K562 (cell line): ENCODE data around the gene INCENP. TPM values are rescaled to one million over a fixed set of nuclear protein-coding genes. Genes with fewer than 3 reads are reported as not detected.

Experiments
- ATAC-seq: fragments of 200-7000 bp; cut with Tn5 transposase; 3 replicates; pipeline ENCODE4 v1.9.1; 2020; ENCODE audit warnings: moderate library complexity
- BruUV-seq: library from RNA; stranded (reverse); fragments of 400-500 nt; replicated peaks from 2 replicates; lab custom pipeline; 2021; lab: Mats Ljungman, UMichigan
- CTCF ChIA-PET: fragments of 300-600 bp; formaldehyde crosslinking; extraction: SDS; loops from one replicate; lab custom pipeline; 2021; ENCODE audit warnings: low intra/inter-chr PET ratio; lab: Yijun Ruan, JAX
- POLR2A ChIA-PET: fragments of 300-600, 350-650 bp; sonication (Branson Sonifier 250); formaldehyde crosslinking; extraction: SDS; loops from one replicate; lab custom pipeline; 2021; ENCODE audit warnings: antibody characterized with exemption, inconsistent platforms; lab: Yijun Ruan, JAX
- DNase-seq, 4 experiments: peaks; one replicate each; pipeline versions ENCODE4 v3.0.0 to v3.0.0-alpha.2; 2011 to 2018; ENCODE audit warnings: low spot score in 3 of 4, mixed read lengths in 3 of 4; ENCODE audit errors: extremely low read depth in 1 of 4
- FAIRE-seq: peaks from 2 replicates; lab custom pipeline; 2011; peaks lifted over from hg19 to GRCh38; lab: Jason Lieb, UNC
- H2AFZ ChIP-seq: 2 replicates; pipeline ENCODE4 v1.6.0; 2011; ENCODE audit warnings: low read depth, low read length, control low read depth, inconsistent platforms
- H3K27ac ChIP-seq: fragments of 200-600 bp; 3 replicates; pipeline ENCODE4 v1.8.0; 2011; ENCODE audit warnings: low read depth, mild to moderate bottlenecking, control low read depth, inconsistent platforms, low read length, moderate library complexity, mixed read lengths; ENCODE audit errors: extremely low read depth
- H3K27me3 ChIP-seq, 2 experiments: fragments of 300-600 bp in 1 of 2; 2 replicates in 1 of 2; 3 replicates in 1 of 2; pipeline versions ENCODE4 v1.6.0 to v1.8.0; 2011; ENCODE audit warnings: inconsistent platforms in 2 of 2, low read length in 2 of 2, mild to moderate bottlenecking in 1 of 2, mixed read lengths in 1 of 2, moderate library complexity in 1 of 2; ENCODE audit not compliant: control insufficient read depth in 2 of 2, insufficient read depth in 2 of 2
- H3K36me3 ChIP-seq: fragments of 300-600 bp; 3 replicates; pipeline ENCODE4 v1.8.0; 2011; ENCODE audit warnings: mild to moderate bottlenecking, low read length, inconsistent platforms; ENCODE audit not compliant: control insufficient read depth, insufficient read depth
- H3K4me1 ChIP-seq, 2 experiments: fragments of 200-600 bp in 1 of 2; replicated peaks in 1 of 2; 2 replicates in 1 of 2; 3 replicates in 1 of 2; pipeline versions ENCODE4 v1.5.1 to v1.8.0; 2011; ENCODE audit warnings: inconsistent platforms in 2 of 2, low read length in 2 of 2, mild to moderate bottlenecking in 1 of 2, mixed read lengths in 1 of 2, moderate library complexity in 1 of 2; ENCODE audit not compliant: control insufficient read depth in 2 of 2, insufficient read depth in 2 of 2
- H3K4me2 ChIP-seq: 2 replicates; pipeline ENCODE4 v1.6.1; 2011; ENCODE audit warnings: low read length, control low read depth, inconsistent platforms, mixed read lengths; ENCODE audit not compliant: insufficient read depth
- H3K4me3 ChIP-seq: fragments of 200-600 bp; sonication (generic), shearing (Covaris generic); 2 replicates; pipeline ENCODE4 v1.5.1; 2016; ENCODE audit warnings: control low read depth, inconsistent platforms
- H3K79me2 ChIP-seq: fragments of 200-600 bp; 3 replicates; pipeline ENCODE4 v1.8.0; 2011; ENCODE audit warnings: low read length, inconsistent platforms; ENCODE audit not compliant: control insufficient read depth, insufficient read depth
- H3K9ac ChIP-seq, 2 experiments: 2 replicates each; pipeline versions ENCODE4 v1.6.0 to v1.6.1; 2011; ENCODE audit warnings: low read depth in 2 of 2, low read length in 2 of 2, control low read depth in 1 of 2, inconsistent platforms in 1 of 2, mild to moderate bottlenecking in 1 of 2, mixed read lengths in 1 of 2; ENCODE audit not compliant: insufficient read depth in 1 of 2
- H3K9me1 ChIP-seq: one replicate; pipeline ENCODE4 v1.6.0; 2011; ENCODE audit warnings: inconsistent platforms, mild to moderate bottlenecking, low read length, moderate library complexity; ENCODE audit not compliant: control insufficient read depth, insufficient read depth
- H3K9me3 ChIP-seq: replicated peaks from 2 replicates; pipeline ENCODE4 v1.5.1; 2011; ENCODE audit warnings: low read depth, low read length, inconsistent platforms; ENCODE audit not compliant: control insufficient read depth, insufficient read depth
- H4K20me1 ChIP-seq: replicated peaks from 2 replicates; pipeline ENCODE4 v1.6.1; 2011; ENCODE audit warnings: low read length, inconsistent platforms, mixed read lengths; ENCODE audit not compliant: control insufficient read depth, insufficient read depth
- ETS2 ChIP-seq: IDR thresholded peaks from 2 replicates; pipeline ENCODE4 v1.6.1; 2016; ENCODE audit warnings: borderline replicate concordance, missing genetic modification characterization, mild to moderate bottlenecking, moderate library complexity, missing compliant biosample characterization; ENCODE audit not compliant: poor library complexity, severe bottlenecking
- NBN ChIP-seq: fragments of 450-650 bp; IDR thresholded peaks from 2 replicates; pipeline ENCODE4 v1.6.1; 2016; ENCODE audit warnings: low read depth, mild to moderate bottlenecking
- NR4A1 ChIP-seq, 2 experiments: fragments of 250-450 bp in 1 of 2; fragments of 450-650 bp in 1 of 2; sonication (Bioruptor Pico) in 1 of 2; IDR thresholded peaks; 2 replicates each; pipeline versions ENCODE4 v1.4.0 to v1.6.1; 2016 to 2020; ENCODE audit warnings: mild to moderate bottlenecking in 2 of 2, missing compliant biosample characterization in 1 of 2, missing genetic modification characterization in 1 of 2, moderate library complexity in 1 of 2
- RAD51 ChIP-seq: fragments of 450-650 bp; IDR thresholded peaks from 2 replicates; pipeline ENCODE4 v1.7.1; 2016; ENCODE audit warnings: low read depth, mild to moderate bottlenecking, borderline replicate concordance
- RB1 ChIP-seq: fragments of 450-650 bp; IDR thresholded peaks from 2 replicates; pipeline ENCODE4 v1.6.1; 2017; ENCODE audit warnings: low read depth, mild to moderate bottlenecking
- RBM22 ChIP-seq: fragments of 200-400 bp; formaldehyde crosslinking; IDR thresholded peaks from 2 replicates; pipeline ENCODE4 v1.6.1; 2018; ENCODE audit warnings: low read length, low read depth; ENCODE audit not compliant: poor library complexity, severe bottlenecking
- SMAD2 ChIP-seq: fragments of 150-350 bp; IDR thresholded peaks from 2 replicates; pipeline ENCODE4 v1.6.1; 2014; ENCODE audit warnings: low read depth, mild to moderate bottlenecking, low read length
- SMARCB1 ChIP-seq: IDR thresholded peaks from 2 replicates; pipeline ENCODE4 v1.6.1; 2011; ENCODE audit warnings: improper control_type of control experiment, low read depth; ENCODE audit not compliant: insufficient read length
- SNIP1 ChIP-seq: fragments of 450-650 bp; IDR thresholded peaks from 2 replicates; pipeline ENCODE4 v1.7.1; 2017; ENCODE audit warnings: low read depth, mild to moderate bottlenecking
- SRF ChIP-seq, 2 experiments: fragments of 250-450, 450-650 bp in 1 of 2; sonication (Bioruptor Pico) in 1 of 2; sonication (generic) in 1 of 2; formaldehyde crosslinking; IDR thresholded peaks; 2 replicates each; pipeline versions ENCODE4 v1.5.0 to v1.5.1; 2020 to 2022; ENCODE audit warnings: mild to moderate bottlenecking in 1 of 2, missing genetic modification reagents in 1 of 2
- TOE1 ChIP-seq, 2 experiments: fragments of 450-650 bp in 1 of 2; sonication (generic) in 1 of 2; formaldehyde crosslinking in 1 of 2; IDR thresholded peaks; 2 replicates each; pipeline versions ENCODE4 v1.7.1 to v1.8.0; 2016 to 2022; ENCODE audit warnings: borderline replicate concordance in 2 of 2, mild to moderate bottlenecking in 2 of 2, antibody characterized with exemption in 1 of 2, inconsistent platforms in 1 of 2, low read depth in 1 of 2, missing genetic modification reagents in 1 of 2, moderate library complexity in 1 of 2
- ZNF12 ChIP-seq: sonication (generic); formaldehyde crosslinking; IDR thresholded peaks from 2 replicates; pipeline ENCODE4 v1.4.0; 2020; ENCODE audit warnings: mild to moderate bottlenecking, missing genetic modification reagents
- ZNF174 ChIP-seq: fragments of 250-450 bp; sonication (Bioruptor Pico); IDR thresholded peaks from 2 replicates; pipeline ENCODE4 v1.4.0; 2020; ENCODE audit warnings: mild to moderate bottlenecking
- ZNF695 ChIP-seq: fragments of 450-650 bp; formaldehyde crosslinking; IDR thresholded peaks from 2 replicates; pipeline ENCODE4 v1.4.0; 2020; ENCODE audit warnings: mild to moderate bottlenecking, moderate library complexity
- ZNF764 ChIP-seq: fragments of 250-450 bp; sonication (Bioruptor Pico); IDR thresholded peaks from 2 replicates; pipeline ENCODE4 v1.4.0; 2020; ENCODE audit warnings: low read depth, mild to moderate bottlenecking, moderate library complexity
- ZNF830 ChIP-seq: fragments of 250-450 bp; sonication (Bioruptor Pico); IDR thresholded peaks from 2 replicates; pipeline ENCODE4 v1.5.0; 2021; ENCODE audit warnings: mild to moderate bottlenecking
- WGBS: fragments of 100-300 bp; shearing (Covaris generic); methylation state at CpG from one replicate; pipeline ENCODE4 v1.1.6; 2016; ENCODE audit warnings: low coverage, mixed read lengths; ENCODE audit not compliant: insufficient coverage; ENCODE audit errors: missing lambda C conversion rate; 5-methylcytosine and 5-hydroxymethylcytosine counted together
- in situ Hi-C: fragments of 300-500 bp; cut with MboI; formaldehyde crosslinking; loops from 4 replicates; pipeline ENCODE4 v1.15.0; 2018; ENCODE audit warnings: inconsistent platforms, mixed read lengths
- intact Hi-C: fragments of 100-400 bp; cut with micrococcal nuclease; formaldehyde crosslinking; loops from 2 replicates; pipeline ENCODE4 v1.14.2; 2022
- polyA plus RNA-seq, 8 experiments: library from polyadenylated mRNA; depleted of rRNA in 4 of 8; stranded (reverse) in 5 of 8; unstranded in 3 of 8; fragments of >200 nt; fragmentation: Nextera tagmentation in 2 of 8; fragmentation: Illumina TruSeq in 1 of 8; extraction: Ambion mirVana in 2 of 8; extraction: Trizol in 1 of 8; gene quantifications; 2 replicates each; pipeline versions ENCODE4 v1.2.1 to v1.2.3, GENCODE V29; 2011 to 2014; ENCODE audit warnings: inconsistent platforms in 1 of 8, missing spikeins in 1 of 8
- total RNA-seq, 7 experiments: library from RNA; depleted of rRNA in 6 of 7; stranded (reverse); fragments of >200 nt in 6 of 7; fragmentation: Illumina TruSeq in 2 of 7; extraction: Trizol in 2 of 7; gene quantifications; 2 replicates each; pipeline versions ENCODE4 v1.2.1 to v1.2.3, GENCODE V29; 2011 to 2021; ENCODE audit warnings: low replicate concordance in 1 of 7

Gene INCENP
- total and polyA plus RNA-seq, 9 of the 15 experiments (the other 6 are each of a cell fraction or from before 2014, with no cell fraction given): 1.1 to 97.9 (median 28.2) TPM

GRCh38 chr11:62149986-62150886 is 26.4 kb downstream of the INCENP start:
- DNase-seq: no peak
- WGBS: 86% methylated on average over 17 of the region's 17 CpGs
- Histone ChIP-seq H3K79me2 (no peaks in the 10 kb centered on the region), H3K9me1 (no peaks in the 10 kb centered on the region), H3K27me3 (no peaks in the 10 kb centered on the region), H3K36me3 (peaks cover 80% of the 10 kb centered on the region; the same call in 2 of the 3 replicates), H3K27ac (no peak overlapping the region), H3K4me1 (no peaks in the 10 kb centered on the region), H3K4me3 (no peak overlapping the region), H3K9me3 (no peaks in the 10 kb centered on the region), H2AFZ (no peak overlapping the region), H3K9ac (no peak overlapping the region), H3K4me2 (no peak overlapping the region), H4K20me1 (no peaks in the 10 kb centered on the region; the same call in 1 of the 2 replicates)
- intact Hi-C loops (no loop called here), in situ Hi-C loops (no loop called here)
- TF ChIP-seq RAD51 (no peak), SMAD2 (no peak), ZNF830 (CRISPR knock-in tag) (no peak), SNIP1 (no peak), SMARCB1 (no peak), ZNF764 (CRISPR knock-in tag) (no peak), ZNF695 (CRISPR knock-in tag) (no peak), RB1 (no peak), SRF (CRISPR knock-in tag; IDR thresholded peaks at IDR 0.05) (no peak), ZNF174 (no peak), RBM22 (no peak), TOE1 (IDR thresholded peaks at IDR 0.05; ENCODE audit: borderline replicate concordance) (no peak), TOE1 (CRISPR knock-in tag; IDR thresholded peaks at IDR 0.05; ENCODE audit: borderline replicate concordance, low read depth) (no peak), ZNF12 (CRISPR knock-in tag) (no peak), ETS2 (tag) (no peak), NBN (no peak), NR4A1 (CRISPR knock-in tag; IDR thresholded peaks at IDR 0.05) (no peak), NR4A1 (tag; IDR thresholded peaks at IDR 0.05) (no peak)
- POLR2A ChIA-PET: interaction anchor here (0.6 to 1.0 kb wide), 3 partner anchors 20 to 49 kb away, joined by 3 to 4 read pairs (median 3); no protein-coding TSS in a partner anchor
- ATAC-seq: no peak
- no peak for FAIRE-seq
- CTCF ChIA-PET: no interaction called here
- no TSS peak for BruUV-seq
